DMS114 treated with DMSO at 0.1 percent for 48 hours (cell line): ENCODE results near the gene C10orf105.

ENCODE experiments used
- DNase-seq: peaks from one replicate; lab custom pipeline; 2025; ENCODE audit not compliant: unreplicated experiment; lab: John Stamatoyannopoulos, UW

The C10orf105 gene

DNA sequence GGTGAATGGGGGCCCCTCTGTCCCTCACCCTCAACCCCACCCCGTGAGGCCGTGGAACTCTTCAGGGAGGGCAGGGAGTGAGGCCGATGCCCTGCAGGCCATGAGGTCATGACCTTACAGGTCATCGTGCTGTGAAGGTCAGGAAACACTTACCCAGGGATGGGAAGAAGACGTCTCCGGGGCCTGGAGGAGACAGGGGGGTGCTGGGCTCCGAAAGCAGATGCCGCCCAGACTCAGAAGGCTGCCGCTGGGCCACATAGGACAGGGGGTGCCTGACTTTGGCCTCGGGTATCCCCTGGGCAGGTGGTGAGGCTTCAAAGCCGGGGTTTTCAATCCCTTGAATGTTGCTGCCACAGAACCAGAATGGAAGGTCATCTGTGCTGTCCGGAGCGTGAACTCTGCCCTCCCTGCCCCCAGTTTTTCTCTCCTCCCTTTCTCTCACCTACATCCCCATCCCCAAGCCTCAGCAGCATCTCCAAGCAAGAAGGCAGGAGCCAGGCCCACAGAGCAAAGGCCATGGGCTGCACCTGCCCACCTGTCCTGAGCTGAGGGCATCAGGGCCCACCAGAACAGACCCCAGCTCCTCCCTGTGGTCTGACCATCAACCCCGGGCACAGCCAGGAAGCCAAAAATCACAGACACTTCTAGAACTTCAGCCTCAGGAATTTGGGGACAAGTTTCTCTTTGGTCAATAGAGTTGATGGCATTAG lies 32.1 kb upstream of the C10orf105 start:
- no peak for DNase-seq

DNA sequence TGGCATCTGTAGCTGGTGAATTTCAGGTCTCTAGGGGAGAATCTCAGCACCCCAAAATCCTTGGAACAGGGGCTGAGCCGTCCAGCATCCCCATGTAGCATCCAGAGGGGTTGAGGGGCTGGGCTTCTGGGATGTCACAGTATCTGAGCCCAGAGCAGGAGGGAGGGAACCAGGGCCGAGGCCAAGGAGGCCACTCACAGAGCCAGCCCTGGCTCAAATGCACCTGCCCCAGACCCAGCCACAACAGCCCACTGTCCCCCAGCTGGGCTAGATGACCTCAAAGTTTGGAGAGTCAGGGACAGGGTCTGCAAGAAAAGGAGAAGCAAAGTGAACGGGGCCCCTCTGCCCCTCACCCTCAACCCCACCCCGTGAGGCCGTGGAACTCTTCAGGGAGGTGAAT lies 31.4 kb upstream of the C10orf105 start:
- no peak for DNase-seq

DNA sequence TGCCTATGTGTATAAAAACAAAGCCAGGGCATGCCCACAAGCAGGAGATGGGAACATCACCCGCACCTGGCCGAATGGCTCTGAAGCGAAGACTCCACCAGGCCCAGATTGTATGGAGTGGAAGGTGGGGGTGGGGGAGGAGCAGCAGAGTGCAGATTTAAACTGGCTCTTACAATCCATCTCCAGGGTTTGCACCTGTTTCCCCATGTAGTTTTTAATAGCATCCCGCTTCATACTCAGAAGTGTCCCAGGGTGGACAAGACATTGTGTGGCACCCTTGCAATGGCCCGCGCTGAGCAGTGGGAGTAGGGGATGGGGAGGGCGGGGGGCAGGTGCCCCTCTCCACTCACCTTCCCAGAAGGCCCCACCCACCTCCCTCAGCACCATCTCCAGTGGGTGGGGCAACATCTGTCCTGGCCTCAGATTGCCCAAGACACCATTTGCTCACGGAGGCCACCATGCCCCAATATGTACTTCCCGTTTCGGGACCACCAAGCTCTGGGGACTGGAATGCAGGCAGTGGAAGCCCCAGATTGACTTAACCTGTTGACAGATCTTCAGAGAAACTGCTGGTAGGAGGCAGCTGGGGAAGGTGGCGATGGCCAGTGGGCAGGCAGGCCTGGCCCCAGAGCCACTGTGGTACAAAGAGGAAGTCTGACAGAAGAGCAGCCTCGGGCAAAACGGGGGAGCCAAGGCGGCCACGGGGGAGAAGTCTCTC lies 30.7 kb upstream of the C10orf105 start:
- no peak for DNase-seq

DNA sequence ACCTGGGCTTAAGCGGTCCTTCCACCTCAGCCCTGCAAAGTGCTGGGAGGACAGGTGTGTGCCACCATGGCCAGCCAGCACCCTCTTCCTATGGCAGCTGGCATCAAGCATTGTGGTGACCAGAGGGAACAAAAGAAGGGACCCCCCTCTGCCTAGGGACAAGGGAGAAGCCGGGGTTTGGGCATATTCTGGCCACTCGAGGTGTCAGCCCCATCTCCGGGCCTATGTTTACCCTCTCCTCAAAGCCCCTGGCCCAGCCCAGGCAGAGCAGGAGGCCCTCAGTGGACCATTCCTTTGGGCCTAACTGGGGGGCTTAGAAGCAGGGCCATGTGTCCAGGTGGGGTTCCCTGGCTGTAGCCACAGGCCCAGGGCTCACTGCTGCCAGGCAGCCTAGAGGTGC lies 29.8 kb upstream of the C10orf105 start:
- no peak for DNase-seq

DNA sequence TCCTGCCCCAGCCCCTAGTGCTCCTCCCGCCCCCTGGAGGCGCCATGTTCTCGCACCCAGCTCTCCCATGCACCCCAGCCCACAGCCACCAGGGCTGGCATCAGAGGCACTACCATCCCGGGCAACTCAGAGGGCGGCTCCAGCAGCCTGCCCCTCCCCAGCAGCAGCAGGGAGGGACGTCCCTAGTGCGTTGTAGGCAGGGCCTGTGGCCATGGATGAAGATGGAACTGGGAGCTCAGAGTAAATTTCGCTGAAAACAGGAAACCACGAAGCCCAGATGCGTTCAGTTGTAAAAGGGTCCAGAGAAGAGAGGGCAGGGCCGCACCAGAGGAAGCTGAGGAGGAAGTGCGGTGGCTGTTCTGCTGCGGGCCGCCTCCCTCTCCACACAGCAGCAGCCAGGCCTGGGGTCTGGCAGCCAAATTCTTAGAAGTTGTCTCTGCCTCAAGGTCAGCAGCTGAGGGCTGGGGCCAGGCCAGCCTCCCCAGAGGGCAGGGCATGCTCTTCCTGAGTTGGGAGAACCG lies 29.2 kb upstream of the C10orf105 start:
- DNase-seq: no peak

DNA sequence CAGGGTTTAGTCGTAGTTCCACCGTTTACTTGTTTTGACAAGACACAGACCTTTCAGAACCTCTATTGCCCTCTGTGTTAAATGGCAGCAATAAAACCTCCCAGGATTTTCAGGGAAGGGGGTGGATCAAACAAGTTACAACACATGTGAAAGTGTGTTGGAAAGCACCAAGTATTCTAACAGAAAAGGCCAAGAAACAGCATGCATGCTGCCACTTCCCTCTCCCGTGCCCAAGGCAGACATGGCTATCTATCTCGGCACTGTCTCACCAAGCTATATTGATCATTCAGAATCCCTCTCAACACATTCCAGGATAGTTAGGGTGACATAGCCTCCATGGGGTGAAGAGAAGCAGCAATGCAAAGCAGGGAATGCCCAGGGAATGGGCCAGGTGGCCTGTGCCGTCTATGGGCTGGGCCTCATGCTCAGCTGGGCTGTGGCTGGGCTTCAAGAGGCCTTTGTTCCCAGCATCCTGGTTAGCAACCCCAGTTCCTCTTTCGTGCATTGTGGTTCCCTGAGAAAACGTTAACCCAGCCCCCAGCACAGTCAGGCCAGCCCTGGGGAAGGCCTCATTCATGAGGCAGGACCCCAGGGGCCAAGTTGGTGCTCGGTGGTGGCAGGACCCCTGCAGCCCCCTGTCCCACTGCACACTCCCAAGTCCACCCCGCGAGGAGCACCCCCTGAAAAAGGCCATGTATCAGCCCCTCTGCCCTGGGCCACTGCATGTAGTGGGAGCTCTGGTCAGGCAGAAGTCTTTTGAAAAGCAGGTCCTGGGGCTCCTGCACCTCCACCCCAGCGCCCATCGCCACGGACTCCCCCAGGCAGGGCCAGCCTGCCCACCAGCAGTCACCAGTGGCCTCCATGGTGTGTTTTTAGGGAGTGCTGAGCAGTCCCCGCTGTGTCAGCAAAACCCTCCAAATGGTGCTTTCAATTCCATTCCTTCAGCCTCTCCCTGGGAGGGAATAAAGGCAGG lies 28.3 kb upstream of the C10orf105 start:
- no peak for DNase-seq

DNA sequence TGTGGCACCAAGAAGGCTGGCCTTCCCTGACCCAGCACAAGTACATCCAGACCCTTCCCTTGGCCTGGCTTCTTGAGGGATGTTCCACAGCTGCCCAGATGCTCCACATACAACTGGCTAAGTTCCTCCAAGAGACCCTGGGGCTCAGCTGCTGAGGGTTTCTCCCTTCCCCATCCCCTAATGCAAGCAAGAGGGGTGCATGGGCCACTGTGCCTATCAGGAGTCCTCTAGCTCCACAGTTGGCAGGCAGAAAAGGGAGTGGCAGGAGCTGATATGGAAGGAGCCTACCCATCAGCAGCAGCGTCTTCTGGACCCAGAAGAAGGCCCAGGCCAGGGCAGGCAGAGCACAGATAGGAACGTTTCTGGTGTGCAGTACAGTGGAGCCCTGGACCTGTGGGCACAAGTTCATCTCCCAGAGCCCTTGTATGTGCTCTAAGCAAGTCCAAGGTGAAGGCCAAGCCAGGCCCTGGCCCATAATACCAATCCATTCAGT lies 27.5 kb upstream of the C10orf105 start:
- no peak for DNase-seq

DNA sequence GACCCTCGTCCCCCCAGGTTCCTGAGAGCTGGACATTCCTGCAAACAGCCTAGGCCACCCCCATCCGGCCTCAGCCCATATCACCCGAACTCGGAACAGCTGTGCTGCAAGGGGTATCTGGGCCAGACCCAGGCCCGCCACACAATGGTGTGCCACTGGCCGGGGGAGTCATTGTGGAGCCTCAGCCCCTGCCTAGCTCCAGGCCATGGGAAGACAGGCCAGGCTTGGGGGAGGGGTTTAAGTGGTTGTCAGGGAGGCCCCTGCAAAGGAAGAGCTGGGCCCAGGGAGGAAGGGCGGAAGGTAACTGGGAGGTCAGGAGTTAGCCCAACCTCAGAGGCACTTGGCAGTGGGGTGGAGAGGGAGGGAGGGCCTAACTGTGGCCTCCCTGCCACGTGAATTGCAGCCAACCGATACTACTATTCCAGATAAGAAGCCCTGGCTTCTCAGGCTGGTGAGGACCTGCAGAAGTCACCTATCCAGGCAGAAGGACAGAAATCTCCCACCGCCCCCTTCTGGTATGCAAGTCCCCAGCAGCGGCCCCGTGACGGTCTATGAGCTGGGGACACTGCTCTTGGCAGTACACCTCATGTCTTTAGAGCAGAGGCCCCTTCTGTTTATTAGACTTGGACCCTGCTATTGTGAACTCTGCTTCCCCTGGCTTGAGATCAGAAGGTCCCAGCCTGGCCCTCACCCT lies 26.9 kb upstream of the C10orf105 start:
- DNase-seq: no peak

DNA sequence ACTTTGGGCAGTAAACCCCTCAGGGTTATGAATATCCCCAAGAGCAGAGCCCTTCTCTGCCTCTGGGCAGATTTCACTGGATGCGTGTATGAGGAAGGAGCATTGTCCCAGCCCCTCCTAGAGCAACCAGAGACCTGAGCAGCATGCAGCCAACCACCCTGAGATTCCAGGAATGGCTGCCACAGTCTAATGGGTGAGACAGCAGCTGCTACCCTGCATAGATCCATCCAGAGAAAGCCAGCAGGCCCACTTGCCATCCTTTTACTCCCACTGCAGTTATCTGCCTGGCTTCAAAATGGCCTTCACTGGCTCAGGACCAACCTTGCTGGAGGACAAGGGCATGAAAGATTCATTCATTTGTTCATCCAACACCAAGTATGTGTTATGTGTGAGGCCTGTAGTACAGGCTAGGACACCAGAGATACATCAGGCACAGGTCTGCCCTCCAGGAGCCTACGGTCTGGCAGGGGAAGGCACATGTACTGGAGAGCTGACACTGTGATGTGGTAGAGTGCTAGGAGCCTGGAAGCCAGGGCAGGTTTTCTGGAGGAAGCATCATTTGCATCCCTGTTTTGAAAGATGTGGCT lies 26.2 kb upstream of the C10orf105 start:
- DNase-seq: no peak

DNA sequence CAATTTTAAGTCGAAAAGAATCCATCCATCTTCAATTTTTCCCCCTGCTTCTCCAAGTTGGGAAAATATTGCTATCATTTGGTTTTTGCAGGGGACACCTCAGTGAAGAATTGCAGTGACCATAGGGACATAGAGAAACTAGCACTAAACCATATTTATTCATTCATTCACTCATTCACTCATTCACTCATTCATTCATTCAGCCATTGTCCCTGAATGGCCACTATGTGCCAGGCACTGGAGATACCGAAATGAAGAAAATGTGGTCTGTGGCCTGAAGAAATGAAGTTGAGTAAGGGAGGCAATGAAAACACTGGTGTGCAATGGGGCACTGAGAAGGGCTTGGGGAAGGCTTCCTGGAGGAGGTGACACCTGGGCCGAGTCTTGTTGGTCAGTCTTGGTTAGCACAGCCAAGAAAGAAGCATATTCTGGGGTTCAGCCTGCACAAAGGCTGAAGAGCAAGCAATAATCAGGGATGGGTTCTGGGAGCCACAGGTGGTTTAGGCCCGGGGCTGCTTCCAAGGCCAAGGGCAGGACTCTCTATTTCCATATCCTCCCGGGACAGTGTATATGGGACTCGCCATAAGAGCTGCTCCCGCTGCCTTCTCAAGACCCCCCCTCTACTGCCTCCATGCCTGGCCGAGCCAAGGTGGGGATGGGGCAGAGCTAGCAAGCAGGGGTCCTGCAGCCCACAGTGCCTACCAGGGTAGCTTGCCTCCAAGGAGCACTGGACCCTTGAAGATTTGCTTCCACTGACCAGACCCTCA lies 25.5 kb upstream of the C10orf105 start:
- DNase-seq: no peak

DNA sequence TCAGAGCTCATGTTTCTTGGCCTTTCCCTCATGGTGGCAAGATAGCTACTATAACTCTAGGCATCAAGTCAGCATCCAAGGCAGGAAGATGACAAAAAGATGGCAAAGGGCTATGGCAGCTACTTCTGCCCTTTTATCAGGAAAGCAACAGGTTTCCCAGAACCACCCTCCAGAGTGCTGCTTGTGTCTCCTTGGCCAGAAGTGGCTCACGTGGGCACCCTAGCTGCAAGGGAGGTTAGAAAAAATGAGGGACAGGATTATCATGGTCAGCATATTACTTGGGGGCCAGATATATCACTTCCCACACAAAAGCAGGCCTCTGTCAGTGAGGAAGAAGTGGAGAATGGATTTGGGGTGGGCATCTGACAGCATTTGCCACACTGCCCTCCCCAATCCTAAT lies 24.3 kb upstream of the C10orf105 start:
- no peak for DNase-seq

DNA sequence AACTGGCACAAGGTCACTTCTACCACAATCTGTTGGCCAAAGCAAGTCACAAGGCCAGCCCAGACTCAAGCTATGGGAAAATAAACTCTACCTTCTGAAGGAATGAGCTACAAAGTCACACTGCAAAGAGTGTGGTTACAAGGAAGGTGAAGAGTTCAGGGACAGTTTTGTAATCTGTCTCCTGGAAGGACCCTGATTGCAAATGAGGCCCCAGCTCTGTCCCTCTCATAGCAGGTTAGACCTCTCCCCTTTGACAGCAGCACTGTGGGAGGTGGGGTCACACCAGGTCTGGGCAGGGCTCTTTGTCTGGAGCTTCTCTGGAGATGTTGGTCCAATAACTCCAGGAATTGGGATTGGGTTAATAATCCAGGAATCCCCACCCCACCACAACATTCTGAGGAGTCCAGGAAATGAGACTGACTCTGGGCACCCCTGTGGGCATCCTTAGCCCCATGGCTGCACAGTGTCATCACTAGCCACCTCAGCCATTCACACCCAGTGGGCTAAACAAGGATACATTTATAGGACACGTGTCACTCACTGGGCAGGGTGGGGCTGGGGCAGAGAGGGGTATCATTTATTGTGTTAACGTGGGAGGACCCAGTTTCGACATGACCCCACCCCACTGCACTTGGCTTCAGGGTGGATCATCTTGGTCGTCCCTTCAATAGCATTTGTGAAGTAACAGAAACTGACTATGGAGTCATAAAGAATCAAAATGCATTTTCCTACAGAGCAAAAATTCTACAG lies 23.7 kb upstream of the C10orf105 start:
- DNase-seq: no peak

DNA sequence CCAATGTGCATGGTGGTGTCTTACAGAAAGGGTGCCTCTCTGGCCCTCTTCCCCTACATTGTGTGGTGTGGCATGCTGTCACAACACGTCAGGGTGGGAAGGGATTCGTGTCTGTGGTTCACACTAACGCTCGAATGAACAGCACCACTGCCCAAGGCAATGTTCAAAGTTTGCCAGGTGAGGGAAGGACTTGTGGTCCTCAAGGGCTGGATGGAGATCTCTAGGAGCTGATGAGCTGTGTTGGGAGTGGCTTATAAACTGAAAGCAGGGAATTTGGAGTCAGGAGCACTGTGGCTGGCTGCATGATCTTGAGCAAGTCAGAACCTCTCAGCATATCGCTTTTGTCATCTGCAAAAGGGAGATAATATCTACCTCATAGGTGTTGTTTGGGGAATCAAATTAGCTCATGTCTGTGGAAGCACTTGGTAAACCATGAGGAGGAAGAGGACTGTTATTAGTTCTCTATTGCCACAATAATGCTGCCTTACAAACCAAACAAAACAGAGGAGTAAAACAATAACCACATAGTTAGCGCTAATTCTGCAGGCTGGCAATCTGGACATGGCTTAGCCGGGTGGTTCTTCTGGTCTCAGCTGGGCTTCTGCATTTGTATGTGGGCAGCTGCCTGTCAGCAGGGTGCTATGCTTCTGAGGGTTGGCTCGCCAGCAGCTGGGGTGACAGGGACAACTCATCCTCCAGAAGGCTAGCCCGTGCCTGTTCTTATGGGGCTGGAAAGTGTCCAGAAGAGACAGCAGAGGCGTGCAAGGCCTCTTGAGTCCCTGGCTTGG lies 22.9 kb upstream of the C10orf105 start:
- no peak for DNase-seq

DNA sequence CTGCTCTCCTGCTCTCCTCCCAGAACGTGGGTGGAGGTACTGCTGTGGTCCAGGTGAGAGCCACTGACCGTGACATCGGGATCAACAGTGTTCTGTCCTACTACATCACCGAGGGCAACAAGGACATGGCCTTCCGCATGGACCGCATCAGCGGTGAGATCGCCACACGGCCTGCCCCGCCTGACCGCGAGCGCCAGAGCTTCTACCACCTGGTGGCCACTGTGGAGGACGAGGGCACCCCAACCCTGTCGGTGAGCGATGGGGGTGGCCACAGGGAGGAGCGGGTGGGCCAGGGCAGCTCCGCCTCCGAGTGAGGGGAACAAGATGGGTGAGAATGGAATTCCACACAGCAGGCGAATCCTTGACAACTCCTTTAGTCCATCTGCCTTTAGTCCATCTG lies 22.1 kb upstream of the C10orf105 start:
- no peak for DNase-seq

DNA sequence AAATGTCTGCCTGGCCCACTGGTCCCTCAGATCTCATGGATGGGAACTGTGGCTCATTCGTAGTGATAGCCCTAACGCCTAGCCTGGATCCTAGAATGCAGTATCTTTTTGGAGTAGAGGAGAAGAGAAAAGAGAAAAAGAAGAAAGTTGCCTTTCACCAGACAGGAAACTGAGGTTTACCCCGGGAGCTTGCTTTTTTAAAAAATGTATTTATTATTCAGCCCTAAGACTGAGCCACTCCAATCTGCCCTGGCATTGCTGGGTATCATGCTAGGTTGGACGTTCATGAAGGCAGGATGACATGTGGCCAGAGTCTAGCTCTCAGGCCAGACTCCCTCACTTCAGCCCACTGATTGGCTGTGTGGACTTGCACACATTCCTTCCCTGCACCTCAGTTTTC lies 21.5 kb upstream of the C10orf105 start:
- DNase-seq: no peak

DNA sequence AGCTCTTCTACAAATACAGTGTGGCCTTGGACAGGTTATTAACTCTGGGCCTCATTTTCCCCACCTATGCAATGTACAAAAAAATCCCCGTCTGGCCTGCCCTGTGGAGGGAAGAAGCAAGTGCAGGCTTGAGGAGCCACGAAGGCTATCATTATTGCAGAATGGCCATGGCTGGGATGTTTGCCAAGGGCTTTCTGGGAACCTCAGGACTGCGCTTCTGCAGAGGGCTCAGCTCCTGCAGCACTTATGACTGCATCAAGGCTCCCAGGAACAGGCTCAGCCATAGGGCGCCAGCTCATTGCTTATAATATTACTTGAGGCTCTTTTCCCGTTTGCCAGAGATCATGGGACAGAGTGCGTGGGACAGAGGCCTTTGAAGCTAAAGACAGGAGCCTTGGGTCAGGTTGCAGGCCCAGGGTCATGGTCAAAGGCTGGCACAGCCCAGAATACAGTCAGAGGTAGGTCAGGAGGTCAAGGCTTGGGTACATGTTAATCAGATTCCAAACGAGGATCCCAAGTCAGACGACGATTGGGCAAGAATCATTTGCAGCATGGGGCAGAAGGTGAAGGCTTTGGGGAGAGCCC lies 20.6 kb upstream of the C10orf105 start:
- DNase-seq: no peak

DNA sequence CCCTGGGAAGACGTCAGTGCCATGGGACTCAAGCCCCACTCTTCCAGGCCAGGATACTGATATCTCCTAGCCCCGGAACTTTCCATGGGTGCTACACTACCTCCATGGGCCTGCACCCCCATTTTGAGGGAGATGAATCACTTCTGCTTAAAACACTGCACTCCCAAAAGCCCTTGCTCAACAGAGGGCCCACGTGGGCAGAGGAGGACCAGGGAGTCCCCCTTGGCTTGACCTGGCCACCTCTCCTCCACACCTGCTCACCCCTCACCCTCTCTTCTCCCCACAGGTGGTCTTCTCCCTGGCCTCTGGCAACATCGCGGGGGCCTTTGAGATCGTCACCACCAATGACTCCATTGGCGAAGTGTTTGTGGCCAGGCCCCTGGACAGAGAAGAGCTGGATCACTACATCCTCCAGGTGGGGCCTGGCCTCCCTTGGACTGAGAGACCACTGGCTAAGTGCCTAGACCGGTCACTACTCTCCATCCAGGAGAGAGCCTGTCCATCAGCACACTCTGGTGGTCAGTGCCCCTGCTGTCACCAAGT lies 19.9 kb upstream of the C10orf105 start:
- DNase-seq: no peak
